BJ (cell line): ENCODE measurements around the gene IKBIP. TPM values are rescaled to one million over a fixed set of nuclear protein-coding genes. Genes with fewer than 3 reads are reported as not detected.
"Not testable (repeated sequence)": the region's sequence is repeated elsewhere in the genome, so short reads cannot be mapped to it uniquely, and the experiment has no call there.

ENCODE experiments used
- CTCF ChIA-PET: fragments of 350-600 bp; formaldehyde crosslinking; extraction: SDS; loops from one replicate; lab custom pipeline; 2021; ENCODE audit warnings: antibody characterized with exemption, inconsistent platforms; lab: Yijun Ruan, JAX
- POLR2A ChIA-PET: fragments of 300-600 bp; sonication (Branson Sonifier 250); formaldehyde crosslinking; extraction: SDS; loops from one replicate; lab custom pipeline; 2021; ENCODE audit warnings: antibody characterized with exemption; lab: Charles Lee
- DNase-seq: peaks from one replicate; pipeline ENCODE4 v3.0.0-alpha.2; 2011; ENCODE audit warnings: low read depth
- H3K27me3 ChIP-seq: 2 replicates; pipeline ENCODE4 v1.6.0; 2011; ENCODE audit warnings: low read length; ENCODE audit not compliant: control insufficient read depth, insufficient read depth
- H3K36me3 ChIP-seq: 2 replicates; pipeline ENCODE4 v1.5.1; 2011; ENCODE audit warnings: low read length; ENCODE audit not compliant: control insufficient read depth, insufficient read depth
- H3K4me3 ChIP-seq: 2 replicates; pipeline ENCODE4 v1.5.1; 2011; ENCODE audit warnings: low read depth, mild to moderate bottlenecking, control low read depth, low read length
- polyA plus RNA-seq: library from polyadenylated mRNA; depleted of rRNA; stranded (reverse); fragments of >200 nt; gene quantifications from 2 replicates; pipeline ENCODE4 v1.2.3, GENCODE V29; 2011; rRNA removed
- small RNA-seq: library from RNA; depleted of rRNA; stranded (forward); fragments of <200 nt; gene quantifications from one replicate; pipeline ENCODE3, GENCODE V24; 2012; ENCODE audit warnings: low replicate concordance, low read depth; ENCODE audit not compliant: insufficient read length
- TF ChIP-seq, protein P1 (sequence below): IDR thresholded peaks from 2 replicates; pipeline ENCODE4 v1.5.1; 2011; ENCODE audit warnings: low read depth, mild to moderate bottlenecking, control low read depth, inconsistent platforms, low read length, moderate library complexity; ENCODE audit not compliant: insufficient read depth

IKBIP gene
- polyA plus RNA-seq, 1 experiment, result 30.2 TPM

DNA sequence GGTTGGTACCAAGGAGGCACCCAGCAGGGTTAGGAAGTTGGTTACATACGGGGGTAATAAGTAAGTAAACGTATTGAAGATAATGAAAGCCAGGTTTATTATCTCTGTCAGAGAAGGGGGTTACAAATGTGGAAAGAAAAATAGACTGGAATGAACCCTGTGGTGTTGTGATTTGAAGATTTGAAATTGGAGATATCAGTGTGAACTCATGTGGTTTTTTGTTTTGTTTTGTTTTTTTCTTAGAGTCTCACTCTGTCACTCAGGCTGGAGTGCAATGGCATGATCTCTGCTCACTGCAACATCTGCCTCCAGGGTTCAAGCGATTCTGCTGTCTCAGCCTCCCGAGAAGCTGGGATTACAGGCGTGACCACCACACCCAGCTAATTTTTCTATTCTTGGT, 65.2 kb downstream of the IKBIP start:
- H3K4me3 ChIP-seq, result no peak overlapping the region
- no peaks in the 10 kb centered on the region for H3K27me3 ChIP-seq
- ChIA-PET CTCF (interaction anchor here (1.3 kb wide), 1 partner anchor 12 kb away, joined by 5 read pairs; no protein-coding TSS in a partner anchor), POLR2A (no interaction called here)
- no peak for DNase-seq
- TF ChIP-seq, protein P1, sequence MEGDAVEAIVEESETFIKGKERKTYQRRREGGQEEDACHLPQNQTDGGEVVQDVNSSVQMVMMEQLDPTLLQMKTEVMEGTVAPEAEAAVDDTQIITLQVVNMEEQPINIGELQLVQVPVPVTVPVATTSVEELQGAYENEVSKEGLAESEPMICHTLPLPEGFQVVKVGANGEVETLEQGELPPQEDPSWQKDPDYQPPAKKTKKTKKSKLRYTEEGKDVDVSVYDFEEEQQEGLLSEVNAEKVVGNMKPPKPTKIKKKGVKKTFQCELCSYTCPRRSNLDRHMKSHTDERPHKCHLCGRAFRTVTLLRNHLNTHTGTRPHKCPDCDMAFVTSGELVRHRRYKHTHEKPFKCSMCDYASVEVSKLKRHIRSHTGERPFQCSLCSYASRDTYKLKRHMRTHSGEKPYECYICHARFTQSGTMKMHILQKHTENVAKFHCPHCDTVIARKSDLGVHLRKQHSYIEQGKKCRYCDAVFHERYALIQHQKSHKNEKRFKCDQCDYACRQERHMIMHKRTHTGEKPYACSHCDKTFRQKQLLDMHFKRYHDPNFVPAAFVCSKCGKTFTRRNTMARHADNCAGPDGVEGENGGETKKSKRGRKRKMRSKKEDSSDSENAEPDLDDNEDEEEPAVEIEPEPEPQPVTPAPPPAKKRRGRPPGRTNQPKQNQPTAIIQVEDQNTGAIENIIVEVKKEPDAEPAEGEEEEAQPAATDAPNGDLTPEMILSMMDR, result no peak
- H3K36me3 ChIP-seq, result no peaks in the 10 kb centered on the region

DNA sequence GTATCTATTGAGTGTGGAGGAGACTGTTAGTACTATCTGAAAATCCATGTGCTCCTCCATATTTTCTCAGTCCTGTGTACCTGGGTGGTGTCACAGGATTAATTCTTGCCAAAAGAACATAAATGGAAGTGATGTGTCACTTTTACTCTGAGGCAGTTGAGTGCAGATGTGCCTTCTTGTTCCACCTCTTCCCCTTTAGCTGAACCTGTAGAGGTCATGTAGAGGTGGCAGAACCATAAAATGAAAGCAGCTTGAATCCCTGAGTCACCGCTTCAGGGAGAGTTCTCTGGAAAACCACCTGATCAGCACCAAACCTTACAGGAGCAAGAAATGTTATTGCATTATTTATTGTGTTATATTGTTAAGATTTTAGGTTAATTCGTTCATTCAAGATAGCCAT, 65.8 kb downstream of the IKBIP start:
- H3K4me3 ChIP-seq, result no peak overlapping the region
- H3K36me3 ChIP-seq, result no peaks in the 10 kb centered on the region
- ChIA-PET POLR2A (no interaction called here), CTCF (interaction anchor here (1.3 kb wide), 1 partner anchor 12 kb away, joined by 5 read pairs; no protein-coding TSS in a partner anchor)
- no peaks in the 10 kb centered on the region for H3K27me3 ChIP-seq
- TF ChIP-seq, protein P1, result no peak
- no peak for DNase-seq

DNA sequence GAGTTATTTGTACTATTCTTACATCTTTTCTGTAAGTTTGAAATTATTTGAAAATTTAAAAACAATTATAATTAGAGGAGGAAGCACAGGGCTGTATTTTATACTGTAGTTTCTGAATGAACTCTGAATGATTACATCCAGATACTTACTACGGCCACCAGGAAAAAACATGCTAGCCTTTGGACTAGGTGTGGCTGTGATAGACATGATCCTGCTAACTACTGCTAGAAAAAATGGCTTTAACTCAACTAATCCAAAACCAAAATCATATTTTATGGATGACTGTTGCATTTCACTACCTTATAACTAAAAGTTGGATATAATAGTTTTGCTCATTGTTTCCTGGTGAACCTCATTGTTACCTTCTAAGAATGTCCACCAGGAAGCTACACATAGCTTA, 66.2 kb downstream of the IKBIP start:
- ChIA-PET POLR2A (no interaction called here), CTCF (interaction anchor here (1.3 kb wide), 1 partner anchor 11 kb away, joined by 5 read pairs; no protein-coding TSS in a partner anchor)
- Histone ChIP-seq H3K27me3 (no peaks in the 10 kb centered on the region), H3K36me3 (no peaks in the 10 kb centered on the region), H3K4me3 (no peak overlapping the region)
- TF ChIP-seq, protein P1, result no peak
- no peak for DNase-seq

GRCh38 chr12:98576795-98577194, 67.8 kb downstream of the IKBIP start:
- H3K27me3 ChIP-seq, DNase-seq, H3K4me3 ChIP-seq, POLR2A ChIA-PET, H3K36me3 ChIP-seq: not testable (repeated sequence)
- CTCF ChIA-PET, result interaction anchor here (0.7 to 1.3 kb wide), 2 partner anchors 10 to 14 kb away, joined by 3 read pairs; no protein-coding TSS in a partner anchor

- Histone ChIP-seq H3K27me3 (no peaks in the 10 kb centered on the region), H3K36me3 (no peaks in the 10 kb centered on the region), H3K4me3 (no peak overlapping the region)
- no peak for DNase-seq
- ChIA-PET CTCF (interaction anchor here (0.9 to 1.1 kb wide), 2 partner anchors 8 to 10 kb away, joined by 3 read pairs; no protein-coding TSS in a partner anchor), POLR2A (no interaction called here)
- TF ChIP-seq, protein P1, result no peak
Observed at GRCh38 chr12:98575013-98575412, 69.6 kb downstream of the IKBIP start.

Small RNAs within 50 kb of the gene (small RNA-seq; reads per million reads assigned to genes)
- gene SNORA53, result 13.3 reads per million, percentile 79 among the genes with 10 or more reads in this experiment

Other genes with a start within 250 kb of the IKBIP start
- gene TMPO, start 129.2 kb downstream of the IKBIP start, polyA plus RNA-seq, result 22.7 and 36.9 TPM in 2 replicates
- 909 and 920 TPM in 2 replicates for gene SLC25A3, start 51.1 kb downstream of the IKBIP start, polyA plus RNA-seq
- gene APAF1, start 502 bp upstream of the IKBIP start, polyA plus RNA-seq, result 6.0 and 8.8 TPM in 2 replicates